ENCODE measurements around the gene ARMH3. TPM values are rescaled to one million over a fixed set of nuclear protein-coding genes. Genes with fewer than 3 reads are reported as not detected.

ARMH3 gene
- 20.0 TPM for polyA plus RNA-seq (2012; ENCODE audit: insufficient read length, low read depth)

GRCh38 chr10:102055647-102056419 is at the start of gene ARMH3:
Gene ARMH3, minus strand, starts transcription at chr10:102056173. Its CDS starts 16,059 bp downstream, at chr10:102040114.
- peak; percentile 93 for TF ChIP-seq FOXP2 (optimal IDR thresholded peaks at IDR 0.05; ENCODE audit: borderline replicate concordance, extremely low read depth, extremely low read length, insufficient read depth)
- TF ChIP-seq POLR2AphosphoS5 (IDR thresholded peaks at IDR 0.05; ENCODE audit: low read depth, low read length): peak; percentile 51; the same call in 1 of the 2 replicates
- TF ChIP-seq SIN3A (IDR thresholded peaks at IDR 0.05; ENCODE audit: borderline replicate concordance, insufficient read depth, low read length): peak; percentile 52; the same call in 1 of the 2 replicates
- no peak; the same call in 1 of the 2 replicates for TF ChIP-seq TAF1 (IDR thresholded peaks at IDR 0.05; ENCODE audit: borderline replicate concordance, insufficient read depth, low read length)
- no peak for TF ChIP-seq REST (IDR thresholded peaks at IDR 0.05; ENCODE audit: insufficient read depth in 1 of 2, low read depth in 2 of 2, low read length in 2 of 2)

GRCh38 chr10:102102421-102102820 is 46.4 kb upstream of the ARMH3 start:
- TF ChIP-seq POLR2AphosphoS5 (IDR thresholded peaks at IDR 0.05; ENCODE audit: low read depth, low read length): no peak
- no peak for TF ChIP-seq TAF1 (IDR thresholded peaks at IDR 0.05; ENCODE audit: borderline replicate concordance, insufficient read depth, low read length)
- no peak for TF ChIP-seq REST (IDR thresholded peaks at IDR 0.05; ENCODE audit: insufficient read depth in 1 of 2, low read depth in 2 of 2, low read length in 2 of 2)
- no peak for TF ChIP-seq FOXP2 (optimal IDR thresholded peaks at IDR 0.05; ENCODE audit: borderline replicate concordance, extremely low read depth, extremely low read length, insufficient read depth)
- TF ChIP-seq SIN3A (IDR thresholded peaks at IDR 0.05; ENCODE audit: borderline replicate concordance, insufficient read depth, low read length): no peak

GRCh38 chr10:102101152-102101551 is 45.2 kb upstream of the ARMH3 start:
- TF ChIP-seq POLR2AphosphoS5 (IDR thresholded peaks at IDR 0.05; ENCODE audit: low read depth, low read length): no peak
- TF ChIP-seq TAF1 (IDR thresholded peaks at IDR 0.05; ENCODE audit: borderline replicate concordance, insufficient read depth, low read length): no peak

- TF ChIP-seq REST (IDR thresholded peaks at IDR 0.05; ENCODE audit: insufficient read depth in 1 of 2, low read depth in 2 of 2, low read length in 2 of 2) (no peak), TAF1 (IDR thresholded peaks at IDR 0.05; ENCODE audit: borderline replicate concordance, insufficient read depth, low read length) (no peak), POLR2AphosphoS5 (IDR thresholded peaks at IDR 0.05; ENCODE audit: low read depth, low read length) (no peak), FOXP2 (optimal IDR thresholded peaks at IDR 0.05; ENCODE audit: borderline replicate concordance, extremely low read depth, extremely low read length, insufficient read depth) (no peak), SIN3A (IDR thresholded peaks at IDR 0.05; ENCODE audit: borderline replicate concordance, insufficient read depth, low read length) (no peak)
Observed at GRCh38 chr10:102096449-102096848, 40.5 kb upstream of the ARMH3 start.

GRCh38 chr10:102090772-102091171 is 34.8 kb upstream of the ARMH3 start:
- TF ChIP-seq REST (IDR thresholded peaks at IDR 0.05; ENCODE audit: insufficient read depth in 1 of 2, low read depth in 2 of 2, low read length in 2 of 2): no peak
- TF ChIP-seq FOXP2 (optimal IDR thresholded peaks at IDR 0.05; ENCODE audit: borderline replicate concordance, extremely low read depth, extremely low read length, insufficient read depth): no peak
- TF ChIP-seq POLR2AphosphoS5 (IDR thresholded peaks at IDR 0.05; ENCODE audit: low read depth, low read length): no peak
- no peak for TF ChIP-seq SIN3A (IDR thresholded peaks at IDR 0.05; ENCODE audit: borderline replicate concordance, insufficient read depth, low read length)
- TF ChIP-seq TAF1 (IDR thresholded peaks at IDR 0.05; ENCODE audit: borderline replicate concordance, insufficient read depth, low read length): no peak

All from PFSK-1 (cell line).